T follicular helper cell (primary cell): ENCODE results near the gene AFAP1.
"Not testable (repeated sequence)": the region's sequence is repeated elsewhere in the genome, so short reads cannot be mapped to it uniquely, and the experiment has no call there.

Experiments used
- DNase-seq: peaks from one replicate; pipeline ENCODE4 v3.0.0-alpha.2; 2020; ENCODE audit warnings: low read depth

The AFAP1 gene

GRCh38 chr4:7945709-7946380, 6.2 kb upstream of the AFAP1 start:
- no peak for DNase-seq

GRCh38 chr4:7944599-7945220, 5.0 kb upstream of the AFAP1 start:
- DNase-seq, result no peak

- DNase-seq, result not testable (repeated sequence)
These were observed 4.0 kb upstream of the AFAP1 start for GRCh38 chr4:7943688-7944087.

DNA sequence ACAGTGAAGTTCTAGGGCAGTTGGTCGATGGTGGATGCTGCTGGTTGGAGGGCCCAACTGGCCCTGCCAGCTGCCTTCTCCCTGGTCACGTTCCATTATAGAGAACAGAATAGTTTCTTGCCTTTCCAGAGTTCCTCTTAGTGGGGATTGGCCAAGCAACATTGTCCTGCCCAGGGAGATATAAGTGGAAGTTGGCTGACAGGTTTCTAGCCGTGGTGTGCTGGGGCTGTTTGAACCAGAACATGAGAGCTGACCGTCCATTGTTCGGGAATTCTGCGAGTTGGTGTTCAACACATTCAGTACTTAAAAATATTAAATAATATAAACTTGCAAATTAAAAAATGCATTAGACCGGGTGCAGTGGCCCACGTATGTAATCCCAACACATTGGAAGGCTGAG, 3.5 kb upstream of the AFAP1 start:
- DNase-seq, result no peak

DNA sequence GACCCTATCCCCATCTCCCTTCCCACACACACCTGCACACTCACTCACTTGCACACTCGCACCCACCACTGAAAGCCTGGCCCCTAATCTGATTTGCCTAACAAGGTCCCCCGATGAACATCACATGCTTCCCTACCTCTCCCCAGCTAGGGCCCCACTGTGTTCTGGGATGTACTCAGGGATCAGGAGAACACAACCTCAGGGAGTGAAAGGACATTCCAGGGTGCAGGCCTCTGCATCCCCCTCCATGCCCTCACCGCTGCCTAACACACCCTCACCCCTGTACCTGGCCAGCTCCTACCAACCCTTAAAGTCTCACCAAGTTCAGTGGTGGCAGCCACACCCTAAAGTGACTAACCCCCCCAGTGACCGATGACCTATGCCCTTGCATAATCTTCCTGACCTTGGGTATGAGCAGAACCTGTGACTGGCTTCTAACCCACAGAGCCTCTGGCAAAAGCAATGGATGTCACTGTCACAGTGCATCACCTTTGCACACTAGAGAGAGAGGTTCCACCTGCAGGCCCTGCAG, 2.4 kb upstream of the AFAP1 start:
- no peak for DNase-seq

- DNase-seq, result no peak
These were observed 1.7 kb upstream of the AFAP1 start for GRCh38 chr4:7941111-7941964.

- peak; percentile 7 for DNase-seq
These were observed 868 bp downstream of the AFAP1 start for GRCh38 chr4:7938609-7939376.

- DNase-seq, result no peak
These were observed 1.4 kb downstream of the AFAP1 start for GRCh38 chr4:7938266-7938608.

DNA sequence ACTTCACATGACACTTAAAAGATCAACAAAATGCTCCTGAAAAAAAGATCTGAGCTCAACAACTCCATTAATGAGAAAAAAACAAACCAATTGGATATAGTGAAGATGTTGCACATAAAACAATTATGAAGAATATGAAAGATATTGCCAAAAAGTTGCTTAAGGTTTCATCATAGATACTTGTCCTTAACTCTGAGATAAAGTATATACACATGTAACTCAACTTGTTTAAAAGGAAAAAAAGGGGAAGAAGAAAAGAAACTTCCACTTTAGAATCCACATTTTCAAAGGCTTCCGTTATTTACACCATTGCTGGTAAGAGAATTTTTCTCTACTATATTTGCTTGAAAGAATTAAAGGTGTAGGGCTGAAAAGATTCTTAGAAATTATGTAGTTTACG, 2.7 kb downstream of the AFAP1 start:
- DNase-seq, result no peak

DNA sequence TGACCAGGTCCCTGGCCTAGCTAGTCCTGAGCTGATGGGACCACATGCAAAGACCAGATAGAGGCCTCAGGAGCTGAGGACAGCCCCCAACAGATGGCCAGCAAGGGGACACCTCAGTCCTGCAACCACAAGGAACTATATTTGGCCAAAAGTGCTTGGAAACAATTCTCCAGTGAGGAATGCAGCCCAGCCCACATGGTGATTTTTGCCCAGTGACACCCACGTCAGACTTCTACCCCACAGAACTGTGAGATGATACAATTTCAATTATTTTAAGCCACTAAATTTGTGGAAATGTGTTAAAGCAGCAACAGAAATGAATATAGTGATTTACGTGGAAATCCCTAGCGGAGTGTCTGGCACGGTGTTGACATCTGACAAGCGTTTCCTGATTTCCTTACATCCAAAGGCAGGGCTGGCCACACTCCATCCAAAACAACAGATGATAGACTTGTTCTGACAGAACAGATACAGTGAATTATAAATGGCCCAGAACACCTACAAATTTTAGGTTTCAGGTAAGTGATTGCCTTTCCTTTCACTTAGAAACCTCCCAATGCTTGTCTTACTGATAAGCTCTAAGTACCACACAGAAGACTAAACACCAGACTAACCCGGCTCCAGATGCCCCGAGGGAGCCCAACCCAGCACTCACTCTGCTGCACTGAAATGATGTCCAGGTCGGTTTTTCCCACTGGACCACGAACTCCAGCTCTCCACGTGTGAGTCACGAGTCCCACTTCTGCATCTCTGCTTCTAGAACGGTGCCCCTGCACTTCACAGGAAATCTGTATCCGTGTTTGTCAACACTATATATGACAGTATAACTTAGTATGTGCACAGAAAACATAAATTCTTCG, 5.8 kb downstream of the AFAP1 start:
- DNase-seq, result no peak

GRCh38 chr4:7932287-7932686, 7.4 kb downstream of the AFAP1 start:
- no peak for DNase-seq

DNA sequence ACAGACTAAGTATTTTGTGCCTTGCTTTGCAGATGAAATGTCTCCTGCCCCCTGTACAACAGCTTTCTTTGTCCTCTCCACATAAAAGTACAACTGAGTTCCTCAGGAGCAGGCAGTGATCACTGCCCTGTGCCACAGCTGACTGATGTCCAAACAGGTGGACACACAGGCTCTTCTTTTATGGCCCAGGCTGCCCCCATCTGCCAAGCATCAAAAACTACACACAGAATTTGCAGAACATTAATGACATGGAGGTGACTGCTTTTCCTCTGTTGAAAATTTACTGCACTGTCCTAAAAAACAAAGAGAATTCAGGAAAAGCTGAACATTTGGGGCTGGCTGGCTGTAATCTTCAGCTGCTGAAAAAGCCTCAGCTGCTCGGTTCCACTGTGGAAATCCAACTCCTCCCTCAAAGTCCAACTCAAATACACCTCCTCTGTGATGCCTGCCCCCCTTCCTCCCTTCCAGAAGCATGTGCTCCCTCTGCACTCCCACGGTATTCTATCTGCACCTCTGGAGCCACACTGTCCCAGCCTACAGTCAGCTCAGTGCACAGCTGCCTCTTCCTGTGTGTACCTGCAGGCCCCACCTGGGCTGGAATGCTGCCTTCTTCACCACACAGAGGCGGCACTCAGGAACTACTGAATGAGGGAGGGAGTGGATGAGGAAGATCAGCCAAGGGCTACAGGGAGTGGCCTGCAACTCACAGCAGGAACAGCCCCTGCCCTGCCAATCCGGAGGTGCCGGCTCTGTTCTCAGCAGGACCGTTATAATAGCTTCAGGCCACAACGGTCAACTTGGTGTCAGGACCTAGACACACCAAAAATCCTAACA, 10.3 kb downstream of the AFAP1 start:
- DNase-seq, result no peak

DNA sequence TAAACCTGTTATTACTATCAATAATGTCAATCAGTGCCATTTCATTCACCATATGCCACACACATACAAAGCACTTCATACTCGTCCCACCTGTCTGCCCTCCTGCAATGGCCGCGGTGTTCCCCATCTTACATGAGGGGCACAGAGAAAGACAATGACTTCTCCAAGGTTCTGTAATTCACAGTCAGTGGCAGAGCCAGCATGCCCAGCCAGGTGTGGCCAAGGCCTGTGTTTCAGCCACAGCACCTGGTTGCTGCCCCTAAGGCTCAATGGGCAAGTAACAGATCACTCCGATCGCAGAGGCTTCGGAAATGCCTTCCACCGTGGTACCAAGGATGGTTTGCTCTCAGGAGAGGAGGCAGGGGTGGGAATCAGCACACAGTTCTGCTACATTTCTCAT, 10.9 kb downstream of the AFAP1 start:
- DNase-seq, result no peak

DNA sequence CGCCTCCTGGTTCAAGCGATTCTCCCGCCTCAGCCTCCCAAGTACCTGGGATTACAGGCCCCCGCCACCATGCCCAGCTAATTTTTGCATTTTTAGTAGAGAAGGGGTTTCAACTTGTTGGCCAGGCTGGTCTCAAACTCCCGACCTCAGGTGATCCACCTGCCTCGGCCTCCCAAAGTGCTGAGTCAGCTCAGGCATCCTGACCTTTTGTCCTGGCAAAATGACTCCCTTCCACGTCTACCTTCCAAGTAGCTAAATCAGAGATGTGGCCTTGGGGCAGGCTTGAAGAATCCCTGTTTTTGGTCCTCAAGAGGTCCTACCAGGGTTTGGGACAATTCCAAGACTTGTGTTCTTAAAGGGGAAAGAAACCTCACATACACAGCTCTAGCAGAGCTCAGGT, 12.8 kb downstream of the AFAP1 start:
- DNase-seq, result no peak

- DNase-seq, result no peak
These were observed 15.1 kb downstream of the AFAP1 start for GRCh38 chr4:7924570-7924969.

DNA sequence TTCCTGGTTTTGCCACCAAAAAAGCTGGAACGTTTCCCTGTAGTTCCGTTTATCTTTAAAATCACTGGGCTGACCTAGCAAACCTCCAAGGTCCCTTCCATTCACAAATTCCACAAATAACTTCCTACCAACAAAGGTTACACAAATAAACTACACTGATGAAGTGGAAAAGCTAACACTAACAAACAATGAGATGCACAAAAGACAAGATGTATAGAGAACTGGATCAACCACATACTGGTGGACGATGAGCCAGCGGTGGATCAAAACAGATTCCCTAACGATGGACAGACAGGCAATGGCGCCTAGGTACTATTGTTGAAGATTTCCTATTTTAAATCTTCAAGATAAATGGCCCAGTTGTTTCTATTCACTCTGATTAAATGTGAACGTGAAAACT, 15.5 kb downstream of the AFAP1 start:
- no peak for DNase-seq

DNA sequence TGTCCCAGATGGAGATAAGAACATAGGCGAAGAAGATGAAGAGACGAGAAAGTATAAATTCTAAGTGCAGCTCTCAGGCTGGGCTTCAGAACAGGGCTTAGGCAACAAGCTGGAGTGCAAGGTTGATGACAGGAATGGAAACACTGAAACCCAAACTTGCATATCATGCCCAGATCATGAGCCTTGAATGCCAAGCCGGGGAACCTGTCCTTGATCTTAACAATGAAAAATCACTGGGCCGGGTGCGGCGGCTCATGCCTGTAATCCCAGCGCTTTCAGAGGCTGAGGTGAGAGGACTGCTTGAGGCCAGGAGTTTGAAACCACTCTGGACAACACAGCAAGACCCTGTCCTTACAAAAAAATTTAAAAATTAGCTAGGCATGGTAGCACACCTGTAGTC, 17.2 kb downstream of the AFAP1 start:
- no peak for DNase-seq

DNA sequence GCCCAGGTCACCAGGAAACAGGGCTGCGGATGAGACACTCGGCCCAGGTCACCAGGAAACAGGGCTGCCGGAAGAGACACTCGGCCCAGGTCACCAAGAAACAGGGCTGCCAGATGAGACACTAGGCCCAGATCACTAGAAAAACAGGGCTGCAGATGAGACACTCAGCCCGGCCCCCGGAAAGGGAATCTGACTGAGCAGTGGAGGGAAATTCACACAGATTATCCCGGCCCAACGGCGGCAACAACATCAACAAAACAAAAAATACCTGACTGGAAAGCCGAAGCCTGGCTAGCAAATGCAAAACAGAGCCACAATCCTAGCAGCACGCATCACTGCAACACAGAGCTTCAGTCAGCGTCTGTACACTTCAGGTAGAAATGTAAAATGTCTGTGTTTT, 20.7 kb downstream of the AFAP1 start:
- no peak for DNase-seq

DNA sequence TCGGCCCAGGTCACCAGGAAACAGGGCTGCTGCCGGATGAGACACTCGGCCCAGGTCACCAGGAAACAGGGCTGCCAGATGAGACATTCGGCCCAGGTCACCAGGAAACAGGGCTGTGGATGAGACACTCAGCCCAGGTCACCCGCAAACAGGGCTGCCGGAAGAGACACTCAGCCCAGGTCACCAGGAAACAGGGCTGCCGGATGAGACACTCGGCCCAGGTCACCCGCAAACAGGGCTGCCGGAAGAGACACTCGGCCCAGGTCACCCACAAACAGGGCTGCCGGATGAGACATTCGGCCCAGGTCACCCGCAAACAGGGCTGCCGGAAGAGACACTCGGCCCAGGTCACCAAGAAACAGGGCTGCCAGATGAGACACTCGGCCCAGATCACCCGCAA, 21.5 kb downstream of the AFAP1 start:
- DNase-seq, result not testable (repeated sequence)

DNA sequence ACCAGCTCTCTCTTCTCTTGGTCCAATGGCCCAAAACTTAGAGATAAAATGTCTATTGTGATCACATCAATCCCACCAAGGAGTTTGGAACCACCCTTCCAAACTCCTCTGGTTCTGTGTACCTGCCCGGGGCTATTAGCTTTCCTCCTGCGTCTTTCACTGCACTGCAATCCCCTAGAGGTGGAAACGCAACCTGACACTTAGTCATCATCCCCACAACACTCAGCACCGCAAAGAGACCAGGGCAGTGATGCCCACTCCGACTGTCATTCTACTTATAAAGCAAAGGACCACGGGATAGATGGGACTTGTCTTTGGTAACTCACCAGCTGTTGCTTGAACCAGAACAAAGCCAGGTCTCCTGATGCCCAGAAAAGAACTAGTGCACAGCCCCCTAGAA, 22.0 kb downstream of the AFAP1 start:
- no peak for DNase-seq
